Astrocyte (in vitro differentiated cells and primary cell): Measurements from ENCODE around the gene NLE1. TPM values are rescaled to one million over a fixed set of nuclear protein-coding genes. Genes with fewer than 3 reads are reported as not detected.
"Not testable (repeated sequence)": the region's sequence is repeated elsewhere in the genome, so short reads cannot be mapped to it uniquely, and the experiment has no call there.

ENCODE experiments used
- DNase-seq: peaks from one replicate; pipeline ENCODE4 v3.0.0-alpha.2; 2010; ENCODE audit warnings: low read depth
- FAIRE-seq: peaks from 2 replicates; lab custom pipeline; 2011; peaks lifted over from hg19 to GRCh38; lab: Jason Lieb, UNC
- H2AFZ ChIP-seq: 2 replicates; pipeline ENCODE4 v1.6.0; 2012; ENCODE audit warnings: low read depth, low read length, inconsistent platforms
- H3K27ac ChIP-seq: 2 replicates; pipeline ENCODE4 v1.5.1; 2011; ENCODE audit warnings: low read depth, low read length, inconsistent platforms
- H3K27me3 ChIP-seq: 2 replicates; pipeline ENCODE4 v1.6.0; 2011; ENCODE audit warnings: low read length, inconsistent platforms; ENCODE audit not compliant: insufficient read depth
- H3K36me3 ChIP-seq: 2 replicates; pipeline ENCODE4 v1.5.1; 2011; ENCODE audit warnings: low read length, inconsistent platforms; ENCODE audit not compliant: insufficient read depth
- H3K4me1 ChIP-seq: 2 replicates; pipeline ENCODE4 v1.5.1; 2011; ENCODE audit warnings: low read length, inconsistent platforms; ENCODE audit not compliant: insufficient read depth
- H3K4me2 ChIP-seq: 2 replicates; pipeline ENCODE4 v1.6.0; 2012; ENCODE audit warnings: low read length, inconsistent platforms
- H3K4me3 ChIP-seq: 2 replicates; pipeline ENCODE4 v1.5.1; 2011; ENCODE audit warnings: low read depth, mild to moderate bottlenecking, low read length, inconsistent platforms; ENCODE audit not compliant: insufficient read depth
- H3K79me2 ChIP-seq: 2 replicates; pipeline ENCODE4 v1.6.0; 2012; ENCODE audit warnings: mild to moderate bottlenecking, low read length, inconsistent platforms; ENCODE audit not compliant: insufficient read depth
- H3K9ac ChIP-seq: 2 replicates; pipeline ENCODE4 v1.6.0; 2012; ENCODE audit warnings: mild to moderate bottlenecking, low read length, inconsistent platforms
- H3K9me3 ChIP-seq: 2 replicates; pipeline ENCODE4 v1.5.1; 2012; ENCODE audit warnings: low read depth, mild to moderate bottlenecking, low read length, inconsistent platforms; ENCODE audit not compliant: insufficient read depth
- H4K20me1 ChIP-seq: 2 replicates; pipeline ENCODE4 v1.6.0; 2012; ENCODE audit warnings: low read length, inconsistent platforms; ENCODE audit not compliant: insufficient read depth
- H3K27ac Mint-ChIP-seq: one replicate; pipeline ENCODE4 v1.8.0; 2021; ENCODE audit warnings: mild to moderate bottlenecking, mixed read lengths; ENCODE audit not compliant: unreplicated experiment
- H3K27me3 Mint-ChIP-seq: one replicate; pipeline ENCODE4 v1.8.0; 2021; ENCODE audit warnings: low read depth, mixed read lengths; ENCODE audit not compliant: unreplicated experiment
- H3K36me3 Mint-ChIP-seq: one replicate; pipeline ENCODE4 v1.8.0; 2021; ENCODE audit warnings: low read depth, mixed read lengths; ENCODE audit not compliant: unreplicated experiment
- H3K4me1 Mint-ChIP-seq: one replicate; pipeline ENCODE4 v1.8.0; 2021; ENCODE audit warnings: low read depth, mixed read lengths; ENCODE audit not compliant: unreplicated experiment
- H3K4me3 Mint-ChIP-seq: one replicate; pipeline ENCODE4 v1.8.0; 2021; ENCODE audit warnings: mild to moderate bottlenecking, moderate library complexity, mixed read lengths; ENCODE audit not compliant: unreplicated experiment
- H3K9me3 Mint-ChIP-seq: one replicate; pipeline ENCODE4 v1.8.0; 2021; ENCODE audit warnings: mild to moderate bottlenecking, mixed read lengths; ENCODE audit not compliant: unreplicated experiment
- CTCF ChIP-seq: IDR thresholded peaks from 2 replicates; pipeline ENCODE4 v1.5.1; 2011; ENCODE audit warnings: low read depth, mild to moderate bottlenecking, inconsistent platforms, low read length, moderate library complexity; ENCODE audit not compliant: insufficient read depth
- EZH2 ChIP-seq: IDR thresholded peaks from 2 replicates; pipeline ENCODE4 v1.6.1; 2012; ENCODE audit warnings: mild to moderate bottlenecking, low read length, inconsistent platforms; ENCODE audit not compliant: insufficient read depth
- total RNA-seq: library from RNA; stranded (reverse); gene quantifications from 2 replicates; pipeline ENCODE4 v1.2.1, GENCODE V29; 2021

NLE1 gene
- total RNA-seq, 1 donor from 2014 or later, result 19.8 TPM

DNA sequence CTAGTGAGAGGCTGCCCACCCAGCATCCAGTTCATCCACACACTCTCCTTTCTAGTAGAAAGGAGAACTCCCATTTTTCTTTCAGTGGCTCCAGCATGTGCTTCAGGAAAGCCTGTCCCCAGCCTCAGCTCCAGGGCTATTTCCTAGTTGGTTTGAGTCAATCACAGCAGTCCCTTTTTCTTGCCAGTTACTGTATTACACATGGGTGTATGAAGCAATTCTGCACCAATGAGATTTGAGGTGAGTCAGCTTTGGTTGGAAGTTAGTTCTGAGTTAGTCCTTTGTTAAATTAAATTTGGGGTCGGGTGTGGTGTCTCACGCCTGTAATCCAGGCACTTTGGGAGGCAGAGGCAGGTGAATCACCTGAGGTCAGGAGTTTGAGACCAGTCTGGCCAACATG is 47.2 kb downstream of the NLE1 start:
- peaks cover 5% of the 10 kb centered on the region for H3K4me1 Mint-ChIP-seq
- H3K4me2 ChIP-seq, result peak overlapping the region; percentile 18
- H3K9me3 ChIP-seq, result no peaks in the 10 kb centered on the region
- TF ChIP-seq EZH2, result no peak
- no peak for TF ChIP-seq CTCF
- no peaks in the 10 kb centered on the region for H4K20me1 ChIP-seq
- no peaks in the 10 kb centered on the region for H3K27me3 Mint-ChIP-seq
- H3K36me3 ChIP-seq, result peaks cover 10% of the 10 kb centered on the region
- peaks cover 9% of the 10 kb centered on the region for H3K4me1 ChIP-seq
- peak overlapping the region; percentile 20 for H2AFZ ChIP-seq
- no peak overlapping the region for H3K9ac ChIP-seq
- H3K27me3 ChIP-seq, result no peaks in the 10 kb centered on the region
- no peaks in the 10 kb centered on the region for H3K36me3 Mint-ChIP-seq
- no peaks in the 10 kb centered on the region for H3K79me2 ChIP-seq
- H3K27ac ChIP-seq, result peak overlapping the region; percentile 10
- peak overlapping the region; percentile 47 for H3K27ac Mint-ChIP-seq
- DNase-seq (peak; percentile 84), FAIRE-seq (peak; percentile 29)
- no peak overlapping the region for H3K4me3 ChIP-seq
- peaks cover 3% of the 10 kb centered on the region for H3K9me3 Mint-ChIP-seq
- H3K4me3 Mint-ChIP-seq, result no peak overlapping the region

GRCh38 chr17:35090707-35091106 is 51.4 kb downstream of the NLE1 start:
- not testable (repeated sequence) for DNase-seq, H3K27me3 ChIP-seq, H3K9me3 Mint-ChIP-seq, H4K20me1 ChIP-seq, H3K27ac Mint-ChIP-seq, H3K4me2 ChIP-seq, H3K36me3 Mint-ChIP-seq, H3K36me3 ChIP-seq, H2AFZ ChIP-seq, H3K27me3 Mint-ChIP-seq, FAIRE-seq, H3K9me3 ChIP-seq, H3K4me3 ChIP-seq, H3K27ac ChIP-seq, H3K9ac ChIP-seq, H3K4me3 Mint-ChIP-seq
- peaks cover 22% of the 10 kb centered on the region for H3K4me1 Mint-ChIP-seq
- Histone ChIP-seq H3K79me2 (peaks cover 32% of the 10 kb centered on the region), H3K4me1 (peaks cover 35% of the 10 kb centered on the region)

GRCh38 chr17:35089586-35090296 is 52.4 kb downstream of the NLE1 start:
- Histone ChIP-seq H4K20me1 (no peaks in the 10 kb centered on the region), H3K9ac (peak overlapping the region; percentile 67), H3K79me2 (peaks cover 39% of the 10 kb centered on the region), H3K9me3 (no peaks in the 10 kb centered on the region), H3K4me1 (peaks cover 37% of the 10 kb centered on the region), H3K4me2 (peak overlapping the region; percentile 82), H3K4me3 (peak overlapping the region; percentile 46), H3K27ac (peak overlapping the region; percentile 48), H3K36me3 (no peaks in the 10 kb centered on the region), H2AFZ (peak overlapping the region; percentile 89), H3K27me3 (no peaks in the 10 kb centered on the region)
- Mint-ChIP-seq H3K27ac (peak overlapping the region; percentile 78), H3K36me3 (no peaks in the 10 kb centered on the region), H3K4me3 (peak overlapping the region; percentile 83), H3K9me3 (peaks cover 2% of the 10 kb centered on the region), H3K27me3 (no peaks in the 10 kb centered on the region), H3K4me1 (peaks cover 22% of the 10 kb centered on the region)
- TF ChIP-seq EZH2 (no peak), CTCF (no peak)
- DNase-seq (no peak), FAIRE-seq (no peak)
